GM12892 (cell line): ENCODE results near the gene SLC7A4.
"Not testable (repeated sequence)": the region's sequence is repeated elsewhere in the genome, so short reads cannot be mapped to it uniquely, and the experiment has no call there.

Experiments used
- DNase-seq: peaks from one replicate; pipeline ENCODE4 v3.0.0; 2011; ENCODE audit not compliant: insufficient read length
- FAIRE-seq: peaks from 2 replicates; lab custom pipeline; 2011; peaks lifted over from hg19 to GRCh38; lab: Jason Lieb, UNC
- POLR2A ChIP-seq: IDR thresholded peaks from 2 replicates; pipeline ENCODE4 v1.6.1; 2011; ENCODE audit warnings: low read depth, low read length, control low read depth
- POLR2AphosphoS5 ChIP-seq: IDR thresholded peaks from 2 replicates; pipeline ENCODE4 v1.6.1; 2011; ENCODE audit warnings: low read depth, low read length, control low read depth
- TAF1 ChIP-seq: IDR thresholded peaks from 2 replicates; pipeline ENCODE4 v1.6.1; 2011; ENCODE audit warnings: low read depth, mild to moderate bottlenecking, control low read depth, low read length, borderline replicate concordance

The SLC7A4 gene

DNA sequence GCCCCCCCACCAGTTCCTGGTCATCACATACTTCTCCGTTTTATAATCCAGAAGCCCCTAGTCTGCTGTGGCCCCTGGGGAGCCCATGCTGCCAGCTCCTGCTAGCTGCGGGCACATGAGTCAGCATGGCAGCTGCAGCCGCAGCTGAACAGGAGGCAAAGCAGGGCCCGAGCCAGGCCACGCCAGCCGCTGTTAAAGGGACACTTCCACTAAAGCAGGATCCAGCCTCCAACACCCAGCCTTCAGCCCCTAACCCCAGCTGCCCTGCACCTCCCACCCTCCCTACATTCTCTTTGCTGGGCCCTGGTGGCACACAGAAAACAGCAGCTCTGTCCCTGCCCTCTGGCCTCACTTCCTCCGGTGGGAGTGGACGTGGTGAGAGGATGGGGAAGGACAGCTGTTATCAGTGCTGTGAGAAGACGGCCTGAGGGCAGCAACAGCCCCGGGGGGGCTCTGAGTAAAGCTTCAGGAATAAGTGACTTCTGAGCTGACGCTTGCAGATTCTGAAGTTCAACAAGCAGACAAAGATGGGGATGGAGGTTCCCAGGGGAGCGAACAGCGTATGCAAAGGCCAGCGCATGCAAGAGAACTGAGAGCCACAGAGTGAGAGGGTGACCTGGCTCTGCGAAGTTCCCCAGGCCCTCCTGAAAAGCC, 12.7 kb upstream of the SLC7A4 start:
- DNase-seq, result no peak
- FAIRE-seq, result no peak
- TF ChIP-seq POLR2AphosphoS5 (no peak), TAF1 (no peak), POLR2A (no peak)

- DNase-seq, result no peak
- no peak for FAIRE-seq
- no peak for TF ChIP-seq POLR2A
- no peak for TF ChIP-seq TAF1
- TF ChIP-seq POLR2AphosphoS5, result no peak
These were observed 11.6 kb upstream of the SLC7A4 start for GRCh38 chr22:21043860-21044535.

- DNase-seq (no peak), FAIRE-seq (no peak)
- TF ChIP-seq TAF1 (no peak), POLR2AphosphoS5 (no peak), POLR2A (no peak)
These were observed 10.9 kb upstream of the SLC7A4 start for GRCh38 chr22:21042978-21043859.

GRCh38 chr22:21041937-21042336, 9.6 kb upstream of the SLC7A4 start:
- TF ChIP-seq POLR2AphosphoS5 (no peak), TAF1 (no peak), POLR2A (no peak)
- no peak for DNase-seq
- no peak for FAIRE-seq

- FAIRE-seq, DNase-seq: not testable (repeated sequence)
These were observed 6.8 kb upstream of the SLC7A4 start for GRCh38 chr22:21039158-21039557.

DNA sequence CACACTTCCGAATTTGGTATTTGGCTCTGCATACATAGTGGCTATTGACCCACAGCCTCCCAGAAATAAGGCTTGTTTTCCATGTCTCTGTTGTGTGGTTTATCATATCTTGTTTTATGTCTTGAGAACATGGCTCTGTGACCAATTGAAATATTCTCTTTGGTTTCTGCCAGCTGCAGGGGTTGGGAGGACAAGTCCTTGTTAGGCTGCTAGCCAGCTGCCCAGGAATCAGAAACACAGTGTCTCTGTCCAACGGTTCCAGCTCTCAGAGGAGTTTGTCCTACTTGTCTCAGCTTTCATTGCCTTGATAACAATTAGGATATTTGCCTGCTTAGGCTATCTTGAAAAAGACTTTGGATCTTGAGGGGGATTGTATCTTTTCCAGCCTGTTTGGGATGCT, 6.0 kb upstream of the SLC7A4 start:
- FAIRE-seq (no peak), DNase-seq (no peak)
- TF ChIP-seq POLR2AphosphoS5, result no peak
- TF ChIP-seq TAF1, result no peak
- TF ChIP-seq POLR2A, result no peak

- TF ChIP-seq TAF1 (no peak), POLR2AphosphoS5 (no peak), POLR2A (no peak)
- FAIRE-seq, result no peak
- no peak for DNase-seq
These were observed 2.6 kb upstream of the SLC7A4 start for GRCh38 chr22:21034989-21035388.

DNA sequence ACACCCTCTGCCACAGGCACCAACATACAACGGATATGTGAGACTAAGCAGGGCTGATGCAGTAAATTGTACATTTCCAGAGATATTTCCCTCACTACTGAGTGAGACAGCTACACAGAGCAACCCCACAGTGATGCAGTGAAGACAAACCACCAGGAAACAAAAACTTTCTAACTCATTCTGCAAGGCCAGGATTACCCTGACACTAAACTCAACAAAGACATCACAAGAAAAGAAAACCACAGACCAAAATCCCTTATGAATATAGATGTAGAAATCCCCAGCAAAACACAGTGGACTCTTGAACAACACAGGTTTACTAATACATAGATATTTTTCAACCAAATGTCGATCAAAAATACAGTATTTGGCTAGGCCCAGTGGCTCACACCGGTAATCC, 1.5 kb upstream of the SLC7A4 start:
- TF ChIP-seq POLR2AphosphoS5, result no peak
- TF ChIP-seq TAF1, result no peak
- DNase-seq, result no peak
- no peak for FAIRE-seq

DNA sequence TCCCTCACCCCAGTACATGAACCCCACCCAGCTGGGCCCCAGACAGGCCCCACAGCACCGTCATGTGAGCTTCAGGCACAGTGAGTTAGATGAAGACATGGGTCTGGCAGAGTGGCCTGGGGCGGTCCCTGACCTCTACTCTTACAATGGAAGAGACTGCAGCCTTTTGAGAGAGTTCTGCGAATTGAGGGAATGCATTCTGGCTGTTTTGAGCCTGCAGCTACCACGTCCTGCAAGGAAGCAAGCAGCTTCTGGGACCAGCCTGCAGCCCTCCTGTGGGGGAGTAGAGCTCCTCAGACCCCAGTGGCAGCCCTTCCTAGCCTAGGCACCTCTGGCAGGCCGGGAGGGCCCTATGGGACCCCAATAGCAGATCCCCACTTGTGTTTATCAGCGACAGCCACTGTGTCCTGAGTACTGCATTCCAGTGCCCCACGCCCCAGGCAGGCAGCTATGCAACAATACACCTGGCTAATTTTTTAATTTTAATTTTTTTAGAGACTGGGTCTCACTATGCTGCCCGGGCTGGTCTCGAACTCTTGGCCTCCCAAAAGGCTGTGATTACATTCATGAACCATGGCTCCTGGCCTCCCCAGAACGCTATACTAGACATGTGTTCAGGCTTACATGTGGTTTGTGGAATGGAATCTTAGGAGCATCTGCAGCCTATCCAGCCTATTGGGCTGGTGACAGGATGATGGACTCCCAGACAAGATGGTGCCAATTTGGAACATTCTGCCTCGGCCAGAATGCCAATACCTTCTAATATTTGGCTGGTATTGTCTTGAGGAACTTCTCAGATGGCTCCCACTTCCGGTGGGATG, 717 bp upstream of the SLC7A4 start:
- no peak for TF ChIP-seq POLR2A
- no peak for TF ChIP-seq POLR2AphosphoS5
- TF ChIP-seq TAF1, result no peak
- DNase-seq, result no peak
- FAIRE-seq, result no peak

DNA sequence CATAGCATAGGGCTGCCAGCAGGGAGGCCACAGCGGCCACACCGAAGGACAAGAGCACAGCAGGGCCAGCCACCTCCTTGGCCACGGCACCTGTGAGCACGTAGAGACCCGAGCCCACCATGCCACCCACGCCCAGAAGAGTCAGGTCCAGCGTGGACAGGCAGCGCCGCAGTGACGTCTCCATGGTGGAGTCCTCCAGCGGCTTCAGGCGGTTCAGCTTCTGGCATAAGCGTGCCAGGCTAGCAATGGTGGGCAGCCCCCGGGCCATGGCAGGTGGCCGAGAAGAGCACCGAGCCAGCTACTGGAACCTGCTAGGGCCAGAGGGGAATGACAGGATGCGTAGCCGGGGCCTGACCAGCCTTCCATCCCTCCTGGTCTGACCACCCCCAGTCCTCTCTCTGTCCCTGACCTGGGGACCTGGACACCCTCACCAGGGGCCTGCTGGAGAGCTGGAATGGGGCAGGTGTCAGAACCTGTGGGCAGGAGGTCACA, 770 bp downstream of the SLC7A4 start:
- DNase-seq, result no peak
- TF ChIP-seq POLR2AphosphoS5 (no peak), TAF1 (no peak), POLR2A (no peak)
- FAIRE-seq, result no peak

GRCh38 chr22:21030621-21031544, 1.5 kb downstream of the SLC7A4 start:
- FAIRE-seq, result no peak
- no peak for DNase-seq

More at GRCh38 chr22:21030621-21031544, 1.5 kb downstream of the SLC7A4 start:
- TF ChIP-seq TAF1 (no peak), POLR2AphosphoS5 (no peak), POLR2A (no peak)
